Heart right ventricle (tissue), 16 donors: ENCODE results near the gene ZNF487. TPM values are rescaled to one million over a fixed set of nuclear protein-coding genes. Genes with fewer than 3 reads are reported as not detected.
"Not testable (repeated sequence)": the region's sequence is repeated elsewhere in the genome, so short reads cannot be mapped to it uniquely, and the experiment has no call there.

Experiments
- ATAC-seq, 8 donors: fragments of 200-7000 bp; cut with Tn5 transposase; one replicate each; pipeline ENCODE4 v1.9.1; 2020; ENCODE audit warnings: mild to moderate bottlenecking in 8 of 8, moderate library complexity in 8 of 8, moderate number of reproducible peaks in 1 of 8
- DNase-seq, 2 donors: peaks; one replicate each; pipeline ENCODE4 v3.0.0-alpha.2; 2020
- H3K27ac ChIP-seq, 10 donors: fragments of 200-600 bp; sonication (generic) in 2 of 10; one replicate each; pipeline versions ENCODE4 v1.5.0 to v1.8.0; 2020 to 2022; ENCODE audit warnings: mild to moderate bottlenecking in 3 of 10
- H3K27me3 ChIP-seq, 7 donors: fragments of 200-600 bp; one replicate each; pipeline ENCODE4 v1.8.0; 2021 to 2022; ENCODE audit warnings: mild to moderate bottlenecking in 2 of 7
- H3K36me3 ChIP-seq, 9 donors: fragments of 200-600 bp; sonication (generic) in 1 of 9; one replicate each; pipeline versions ENCODE4 v1.5.0 to v1.8.0; 2020 to 2022; ENCODE audit warnings: mild to moderate bottlenecking in 2 of 9
- H3K4me1 ChIP-seq, 9 donors: fragments of 200-600 bp; sonication (generic) in 1 of 9; one replicate each; pipeline versions ENCODE4 v1.5.0 to v1.8.0; 2020 to 2022; ENCODE audit warnings: mild to moderate bottlenecking in 4 of 9
- H3K4me3 ChIP-seq, 10 donors: fragments of 200-600 bp; sonication (generic) in 2 of 10; one replicate each; pipeline versions ENCODE4 v1.5.0 to v1.8.0; 2020 to 2022; ENCODE audit warnings: mild to moderate bottlenecking in 7 of 10, moderate library complexity in 2 of 10
- H3K9me3 ChIP-seq, 11 donors: fragments of 200-600 bp in 10 of 11; sonication (generic) in 2 of 11; one replicate each; pipeline versions ENCODE4 v1.5.0 to v1.8.0; 2013 to 2022; ENCODE audit warnings: mild to moderate bottlenecking in 2 of 11, control low read depth in 1 of 11, moderate library complexity in 1 of 11
- WGBS, 2 donors: extraction: QIAGEN DNeasy Blood & Tissue Kit; methylation state at CpG; one replicate each; pipeline ENCODE4 v1.1.7; 2013; ENCODE audit warnings: inconsistent platforms in 1 of 2; 5-methylcytosine and 5-hydroxymethylcytosine counted together
- intact Hi-C, 10 donors: fragments of 100-400 bp; cut with DNase I; formaldehyde crosslinking; loops; one replicate each; pipeline versions ENCODE4 v1.11.1 to v1.14.2; 2022
- polyA plus RNA-seq, 2 donors: library from polyadenylated mRNA; stranded (reverse); fragments of 200-250 nt; gene quantifications; one replicate each; pipeline ENCODE4 v1.2.3, GENCODE V29; 2013
- total RNA-seq, 10 donors: library from RNA; stranded (reverse); fragmentation: NEBNext Ultra II Directional in 3 of 10; extraction: Animal tissue kit (Norgen Biotek cat#: 25700) in 3 of 10; gene quantifications; one replicate each; pipeline versions ENCODE4 v1.2.1 to v1.2.4, GENCODE V29; 2021 to 2023
- TF ChIP-seq, protein P1 (sequence below), 9 donors: fragments of 200-600 bp; sonication (generic) in 2 of 9; IDR thresholded peaks; one replicate each; pipeline versions ENCODE4 v1.5.0 to v1.8.0; 2021 to 2022; ENCODE audit warnings: antibody characterized with exemption in 9 of 9, mild to moderate bottlenecking in 5 of 9, moderate library complexity in 1 of 9
- donor health status: Arrhythmogenic right ventricular cardiomyopathy.
- donor health status: ischemic (EF 13 %, LVEDD 7.1; RV severe dilation, severe dysfunction).
- donor health status: healthy with polysubstance abuse.
- donor health status: DM: no; HTN: yes; CAD: no.
- donor health status: DM: no; HTN: no; CAD: no.
- donor health status: ischemic (EF 25% LVEDD 6.9; RV normal size, moderate dysfunction).
- donor health status: ischemic (EF 25% LVEDD 5.7; RV mildly dilated, moderate dysfunction).
- donor health status: healthy.
- donor health status: DM: yes; HTN: yes; CAD: no.
- donor health status: Ischemic cardiomyopathy.
- donor health status: ischemic (EF 35%, LVEDD 5.7; RV mildly dilated, moderate dysfunction).
- donor health status: nonischemic (EF 11% LVEDD 7.7; RV severe dilation, severe dysfunction).
- donor health status: DM: yes; HTN: yes; CAD: no.
- donor health status: PGD.
- donor health status: ischemic (EF 29% LVEDD 5.4; RV normal size, mild dysfunction).
- donor health status: nonischemic (EF 23%, LVEDD 6.1; RV moderate dilation, normal function).

ZNF487 gene
- total and polyA plus RNA-seq, 12 donors = 1.6 to 4.3 (median 2.4) TPM

DNA sequence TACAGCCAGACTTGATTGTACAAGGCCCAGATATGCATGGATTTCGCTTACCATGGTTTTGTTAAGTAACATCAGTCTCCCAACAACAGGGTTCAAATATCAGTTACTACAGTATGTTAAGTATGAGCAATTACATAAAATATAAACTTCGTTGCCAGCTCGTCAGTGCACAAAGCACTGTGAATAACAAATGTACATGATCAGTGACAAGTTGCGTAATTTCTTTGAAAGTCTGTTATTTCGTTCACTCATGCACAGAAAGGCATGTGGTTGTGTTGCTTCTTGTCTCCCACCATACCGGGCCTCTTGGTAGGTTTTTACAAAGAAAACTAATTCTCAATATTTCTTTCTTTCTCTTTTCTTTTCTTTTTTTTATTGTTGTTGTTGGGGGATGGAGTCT is 12.5 kb upstream of the ZNF487 start:
- 93 to 94% methylated on average over 6 of the region's 6 CpGs for WGBS, 2 donors
- Histone ChIP-seq H3K36me3 (no peaks in the 10 kb centered on the region), H3K27me3 (no peaks in the 10 kb centered on the region), H3K4me1 (peaks cover 0 to 17% (median 12%) of the 10 kb centered on the region in 9 donors), H3K9me3 (no peaks in the 10 kb centered on the region), H3K4me3 (no peak overlapping the region), H3K27ac (no peak overlapping the region)
- intact Hi-C loops = no loop called here
- ATAC-seq = no peak
- no peak for DNase-seq
- TF ChIP-seq, protein P1, sequence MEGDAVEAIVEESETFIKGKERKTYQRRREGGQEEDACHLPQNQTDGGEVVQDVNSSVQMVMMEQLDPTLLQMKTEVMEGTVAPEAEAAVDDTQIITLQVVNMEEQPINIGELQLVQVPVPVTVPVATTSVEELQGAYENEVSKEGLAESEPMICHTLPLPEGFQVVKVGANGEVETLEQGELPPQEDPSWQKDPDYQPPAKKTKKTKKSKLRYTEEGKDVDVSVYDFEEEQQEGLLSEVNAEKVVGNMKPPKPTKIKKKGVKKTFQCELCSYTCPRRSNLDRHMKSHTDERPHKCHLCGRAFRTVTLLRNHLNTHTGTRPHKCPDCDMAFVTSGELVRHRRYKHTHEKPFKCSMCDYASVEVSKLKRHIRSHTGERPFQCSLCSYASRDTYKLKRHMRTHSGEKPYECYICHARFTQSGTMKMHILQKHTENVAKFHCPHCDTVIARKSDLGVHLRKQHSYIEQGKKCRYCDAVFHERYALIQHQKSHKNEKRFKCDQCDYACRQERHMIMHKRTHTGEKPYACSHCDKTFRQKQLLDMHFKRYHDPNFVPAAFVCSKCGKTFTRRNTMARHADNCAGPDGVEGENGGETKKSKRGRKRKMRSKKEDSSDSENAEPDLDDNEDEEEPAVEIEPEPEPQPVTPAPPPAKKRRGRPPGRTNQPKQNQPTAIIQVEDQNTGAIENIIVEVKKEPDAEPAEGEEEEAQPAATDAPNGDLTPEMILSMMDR (IDR thresholded peaks at IDR 0.05) = no peak

GRCh38 chr10:43426476-43426875 is 10.4 kb upstream of the ZNF487 start:
- WGBS, 2 donors = 97 to 99% methylated on average over 12 of the region's 12 CpGs
- H3K9me3 ChIP-seq, intact Hi-C loops, DNase-seq, H3K27ac ChIP-seq, H3K27me3 ChIP-seq, H3K36me3 ChIP-seq, H3K4me1 ChIP-seq, H3K4me3 ChIP-seq, ATAC-seq: not testable (repeated sequence)

DNA sequence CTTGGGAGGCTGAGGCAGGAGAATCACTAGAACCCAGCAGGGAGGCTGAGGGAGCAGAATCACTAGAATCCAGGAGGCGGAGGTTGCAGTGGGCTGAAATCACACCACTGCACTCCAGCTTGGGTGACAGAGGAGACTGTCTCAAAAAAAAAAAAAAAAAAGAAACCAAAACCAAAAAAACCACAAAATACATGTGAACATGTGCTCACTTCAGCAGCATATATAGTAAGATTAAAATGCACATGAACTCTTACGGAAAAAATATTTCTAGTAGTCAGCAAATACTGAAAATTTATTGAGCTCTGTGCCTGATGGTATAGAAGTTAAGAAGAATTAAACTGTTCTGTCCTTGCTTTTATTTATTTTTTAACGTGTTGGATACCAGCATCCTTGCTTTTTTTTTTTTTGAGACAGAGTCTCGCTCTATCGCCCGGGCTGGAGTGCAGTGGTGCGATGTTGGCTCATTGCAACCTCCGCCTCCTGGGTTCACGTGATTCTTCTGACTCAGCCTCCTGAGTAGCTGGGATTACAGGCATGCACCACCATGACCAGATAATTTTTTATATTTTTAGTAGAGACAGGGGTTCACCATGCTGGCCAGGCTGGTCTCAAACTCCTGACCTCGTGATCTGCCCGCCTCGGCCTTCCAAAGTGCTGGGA is 9.6 kb upstream of the ZNF487 start:
- Histone ChIP-seq H3K36me3 (no peaks in the 10 kb centered on the region), H3K4me1 (no peaks in the 10 kb centered on the region), H3K27ac (no peak overlapping the region), H3K27me3 (no peaks in the 10 kb centered on the region), H3K4me3 (no peak overlapping the region), H3K9me3 (no peaks in the 10 kb centered on the region)
- WGBS, 2 donors = 91 to 95% methylated on average over 12 of the region's 12 CpGs
- DNase-seq = no peak
- intact Hi-C loops = no loop called here
- TF ChIP-seq, protein P1 (IDR thresholded peaks at IDR 0.05) = no peak
- ATAC-seq = no peak

- ATAC-seq (no peak), DNase-seq (no peak)
- Histone ChIP-seq H3K4me3 (no peak overlapping the region), H3K27ac (no peak overlapping the region), H3K36me3 (no peaks in the 10 kb centered on the region), H3K27me3 (no peaks in the 10 kb centered on the region), H3K4me1 (peaks cover 0 to 13% (median 6%) of the 10 kb centered on the region in 9 donors), H3K9me3 (no peaks in the 10 kb centered on the region)
- WGBS, 2 donors = 93 to 95% methylated on average over 8 of the region's 8 CpGs
- intact Hi-C loops = no loop called here
- TF ChIP-seq, protein P1 (IDR thresholded peaks at IDR 0.05) = no peak
These were observed 5.8 kb upstream of the ZNF487 start for GRCh38 chr10:43430926-43431663.
